A549 (cell line): ENCODE data around the gene LRRC75B.

Experiments
- JUN ChIP-seq, 2 experiments: fragments of >200 bp; sonication (Bioruptor Twin); formaldehyde crosslinking; IDR thresholded peaks; 2 replicates in 1 of 2; 3 replicates in 1 of 2; pipeline ENCODE4 v1.6.1; 2016 to 2017
- RNF2 ChIP-seq: fragments of 200-600 bp; sonication (generic); IDR thresholded peaks from 2 replicates; pipeline ENCODE4 v1.6.1; 2016; ENCODE audit warnings: low read depth, mild to moderate bottlenecking, antibody characterized with exemption, moderate library complexity, borderline replicate concordance
- TF ChIP-seq, protein P1 (sequence below): fragments of >200 bp; sonication (Bioruptor Twin); formaldehyde crosslinking; IDR thresholded peaks from 3 replicates; pipeline ENCODE4 v1.5.1; 2016

DNA sequence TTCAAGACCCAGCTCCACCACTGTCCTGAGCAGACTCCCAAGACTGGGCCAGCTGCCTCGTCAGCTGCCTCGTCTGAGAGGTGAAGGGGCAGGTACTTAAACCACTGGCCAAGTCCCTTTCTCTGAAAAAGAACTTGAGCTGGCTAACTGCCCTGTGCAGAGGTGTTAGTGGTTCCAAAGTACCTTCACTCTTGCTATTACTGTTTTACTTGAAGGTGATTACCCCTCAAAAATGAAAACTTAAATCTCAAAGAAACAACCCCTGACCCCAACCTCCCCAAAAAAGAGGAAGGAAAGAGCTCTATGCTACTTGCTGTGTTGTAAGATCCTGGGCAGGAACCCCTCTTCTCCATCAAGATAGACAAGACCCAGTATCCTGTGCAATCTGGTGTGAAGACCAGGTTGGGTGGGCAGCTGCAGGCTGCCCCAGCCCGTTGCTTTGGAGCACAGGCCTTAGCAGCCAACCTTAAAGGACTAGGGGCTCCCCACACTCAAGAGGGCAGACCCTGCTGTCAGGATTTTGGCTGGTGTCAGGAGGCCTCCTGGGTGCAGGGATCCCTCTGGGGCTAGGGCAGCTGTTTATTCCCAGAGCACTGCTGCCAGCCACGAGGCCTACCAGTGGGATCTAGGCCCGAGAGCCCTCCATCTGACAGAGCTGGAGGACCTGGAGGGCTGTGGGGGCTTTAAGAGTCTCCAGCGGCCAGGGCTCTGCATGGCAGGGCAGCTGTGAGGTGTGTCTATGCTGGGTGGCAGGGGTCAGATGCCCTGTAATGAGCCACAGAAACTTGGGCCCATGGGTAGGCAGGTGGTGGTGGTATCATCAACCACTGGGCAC is 51.0 kb downstream of the LRRC75B start:
- no peak for TF ChIP-seq JUN (IDR thresholded peaks at IDR 0.05)
- TF ChIP-seq RNF2, result no peak
- TF ChIP-seq, protein P1, sequence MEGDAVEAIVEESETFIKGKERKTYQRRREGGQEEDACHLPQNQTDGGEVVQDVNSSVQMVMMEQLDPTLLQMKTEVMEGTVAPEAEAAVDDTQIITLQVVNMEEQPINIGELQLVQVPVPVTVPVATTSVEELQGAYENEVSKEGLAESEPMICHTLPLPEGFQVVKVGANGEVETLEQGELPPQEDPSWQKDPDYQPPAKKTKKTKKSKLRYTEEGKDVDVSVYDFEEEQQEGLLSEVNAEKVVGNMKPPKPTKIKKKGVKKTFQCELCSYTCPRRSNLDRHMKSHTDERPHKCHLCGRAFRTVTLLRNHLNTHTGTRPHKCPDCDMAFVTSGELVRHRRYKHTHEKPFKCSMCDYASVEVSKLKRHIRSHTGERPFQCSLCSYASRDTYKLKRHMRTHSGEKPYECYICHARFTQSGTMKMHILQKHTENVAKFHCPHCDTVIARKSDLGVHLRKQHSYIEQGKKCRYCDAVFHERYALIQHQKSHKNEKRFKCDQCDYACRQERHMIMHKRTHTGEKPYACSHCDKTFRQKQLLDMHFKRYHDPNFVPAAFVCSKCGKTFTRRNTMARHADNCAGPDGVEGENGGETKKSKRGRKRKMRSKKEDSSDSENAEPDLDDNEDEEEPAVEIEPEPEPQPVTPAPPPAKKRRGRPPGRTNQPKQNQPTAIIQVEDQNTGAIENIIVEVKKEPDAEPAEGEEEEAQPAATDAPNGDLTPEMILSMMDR, result no peak
